Activated T-helper 1 cell treated with anti-CD3 and anti-CD28 coated beads, Interleukin-2, amount 50 U/mL, for 16 hours (primary cell): ENCODE data around the gene CACNA1I.

ENCODE experiments used
- DNase-seq, 2 donors: peaks; one replicate each; pipeline ENCODE4 v3.0.0-alpha.2; 2020; ENCODE audit warnings: low read depth in 1 of 2, low spot score in 1 of 2

CACNA1I gene

GRCh38 chr22:39567135-39567946 lies 3.2 kb upstream of the CACNA1I start:
- DNase-seq: peak in 1 of 2 donors; percentile 15

DNA sequence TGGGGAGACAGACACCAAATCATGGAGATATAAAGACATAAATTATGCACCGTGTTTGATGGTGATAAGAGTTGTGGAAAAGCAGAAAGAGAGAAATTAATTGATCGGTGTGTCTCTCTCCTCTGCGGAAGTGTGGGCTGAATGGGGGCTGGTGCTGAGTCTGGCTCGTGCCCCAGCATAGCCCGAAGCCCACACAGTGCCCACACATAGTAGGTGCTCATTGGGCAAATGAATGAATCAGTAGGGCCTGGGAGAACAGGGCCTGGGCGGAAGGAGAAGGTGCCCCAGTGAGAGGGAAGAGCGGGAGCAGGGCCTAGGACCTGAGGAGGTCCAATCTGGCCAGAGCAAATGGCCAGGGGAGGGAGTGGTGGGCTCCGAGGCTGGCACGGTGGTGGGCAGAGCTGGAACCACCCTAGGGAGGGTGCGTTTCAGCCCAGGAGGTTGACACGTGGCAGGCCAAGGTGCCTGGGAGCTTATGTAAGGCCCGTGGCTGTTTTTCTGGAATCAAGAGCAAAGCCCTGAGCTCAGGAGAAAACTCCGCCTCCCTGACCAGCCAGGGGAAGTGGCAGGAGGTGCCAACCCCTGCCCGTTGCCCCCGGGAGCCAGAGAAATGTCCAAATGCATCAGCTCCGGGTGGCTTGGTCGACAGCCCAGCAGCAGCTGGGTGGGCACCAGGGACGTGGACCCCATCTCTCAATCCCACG lies 2.1 kb upstream of the CACNA1I start:
- DNase-seq: no peak

DNA sequence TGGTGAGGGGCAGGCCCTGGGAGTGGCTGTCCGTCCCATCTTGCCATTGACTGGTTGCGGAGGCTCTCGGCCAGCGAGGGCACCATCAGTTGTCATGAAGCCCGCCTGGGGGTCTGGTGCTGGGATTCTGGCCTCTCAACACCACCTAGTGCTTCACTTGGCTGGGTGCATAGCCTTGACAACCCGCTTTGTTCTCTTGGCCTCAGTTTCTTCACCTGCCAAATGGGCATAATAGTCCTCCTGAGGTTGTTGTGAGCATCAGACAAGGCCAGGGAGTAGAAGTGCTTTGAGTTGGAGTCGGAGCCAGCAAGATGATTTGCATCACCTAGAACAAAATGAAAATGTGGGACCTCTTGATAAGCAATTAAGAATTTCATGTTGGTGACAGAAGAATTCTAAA lies 1.5 kb upstream of the CACNA1I start:
- no peak for DNase-seq

GRCh38 chr22:39570226-39570625 lies 327 bp upstream of the CACNA1I start:
- DNase-seq: no peak

DNA sequence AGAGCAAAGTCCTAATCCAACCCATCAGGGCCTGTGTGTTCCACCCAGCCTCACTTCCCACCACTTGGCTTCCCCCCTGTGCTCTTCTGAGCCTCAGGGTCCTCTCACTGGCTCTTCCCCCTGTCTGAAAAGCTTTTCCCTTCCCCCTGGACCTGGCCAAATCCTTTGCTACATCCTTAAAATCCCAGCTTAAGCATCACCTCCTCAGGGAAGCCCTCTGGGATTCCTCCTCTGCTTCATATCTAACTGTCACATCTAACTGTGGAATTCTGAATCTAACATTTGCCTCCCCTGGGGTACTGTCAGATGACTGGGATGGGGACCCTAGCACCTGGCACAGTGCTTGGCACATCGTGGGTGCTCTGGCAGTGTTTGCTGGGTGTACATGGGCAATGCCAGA lies 985 bp downstream of the CACNA1I start:
- DNase-seq: no peak

DNA sequence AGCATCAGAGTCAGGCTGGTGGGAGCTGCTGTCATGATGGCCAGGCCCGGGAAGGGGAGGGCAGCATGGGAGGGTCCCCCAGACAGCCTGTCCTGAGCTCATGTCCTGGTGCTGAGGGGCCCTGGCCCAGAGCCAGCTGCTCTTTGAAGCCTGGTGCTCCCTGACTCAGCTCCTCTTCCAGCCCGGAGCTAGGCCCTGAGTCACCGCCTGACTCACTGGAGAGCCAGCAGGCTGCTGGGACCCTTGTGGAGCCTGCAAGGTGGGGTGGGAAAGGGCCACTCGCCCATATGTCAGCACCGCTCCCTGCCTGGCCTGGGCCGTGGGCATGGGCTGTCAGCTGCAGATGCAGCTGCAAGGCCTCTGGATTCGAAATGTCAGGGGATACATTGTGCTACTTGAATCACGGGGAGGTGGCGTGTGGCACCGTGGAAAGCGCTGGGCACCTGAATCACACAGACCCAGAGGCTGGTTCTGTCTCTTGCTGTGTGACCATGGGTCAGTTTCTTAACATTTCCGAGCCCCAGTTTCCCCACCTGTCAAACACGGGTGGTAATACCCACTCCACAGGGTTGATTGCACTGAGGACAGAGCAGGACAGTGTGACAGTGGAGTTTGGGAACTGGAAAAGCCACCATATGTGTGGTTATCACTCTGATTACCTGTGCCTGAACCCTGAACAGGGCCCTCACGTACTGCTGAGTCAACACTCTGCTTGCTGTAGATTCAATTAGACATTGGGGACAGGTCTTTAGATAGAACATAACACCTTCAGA lies 4.4 kb downstream of the CACNA1I start:
- no peak for DNase-seq

GRCh38 chr22:39575552-39575825 lies 4.9 kb downstream of the CACNA1I start:
- no peak for DNase-seq

- no peak for DNase-seq
Measured at GRCh38 chr22:39576027-39576426, 5.5 kb downstream of the CACNA1I start.

DNA sequence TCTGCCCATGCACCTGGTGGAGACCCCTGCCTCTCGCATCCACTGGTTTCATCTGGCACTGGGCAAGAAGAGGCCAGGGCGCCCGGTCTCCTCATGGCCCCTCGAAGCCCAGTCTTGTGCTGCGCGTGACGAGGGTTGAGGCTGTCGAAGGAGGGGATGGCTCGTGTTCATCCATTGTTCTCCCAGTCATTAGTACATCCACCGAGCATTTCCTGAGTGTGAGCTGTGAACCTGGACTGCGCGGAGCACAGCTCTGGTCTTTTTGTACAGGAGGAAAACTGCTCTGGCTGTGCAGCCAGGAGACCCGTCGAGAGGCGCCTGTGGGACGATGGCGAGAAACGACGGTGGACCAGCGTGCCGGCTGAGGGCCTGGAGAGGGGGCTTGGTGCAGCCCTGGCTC lies 6.8 kb downstream of the CACNA1I start:
- DNase-seq: no peak

- DNase-seq: no peak
Measured at GRCh38 chr22:39577900-39578299, 7.3 kb downstream of the CACNA1I start.

DNA sequence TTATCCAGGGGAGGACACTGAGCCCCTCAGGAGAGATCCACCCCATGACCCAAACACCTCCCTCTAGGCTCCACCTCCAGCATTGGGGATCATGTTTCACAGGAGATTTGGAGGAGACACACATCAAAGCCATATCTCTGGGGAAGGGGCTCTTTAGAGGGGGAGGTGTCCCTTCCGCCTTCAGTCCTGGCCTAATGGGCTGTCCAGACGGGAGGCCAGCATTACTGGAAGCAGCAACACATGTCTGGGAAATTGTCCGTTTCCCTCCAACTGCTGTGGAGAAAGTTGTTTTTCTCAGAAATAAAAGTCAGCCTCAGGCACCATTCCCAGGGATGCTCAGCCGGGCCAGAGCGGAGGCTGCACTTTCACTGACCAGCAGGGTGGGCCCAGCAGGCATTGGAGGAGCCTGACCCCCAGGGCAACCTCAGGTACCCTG lies 9.5 kb downstream of the CACNA1I start:
- DNase-seq: no peak

DNA sequence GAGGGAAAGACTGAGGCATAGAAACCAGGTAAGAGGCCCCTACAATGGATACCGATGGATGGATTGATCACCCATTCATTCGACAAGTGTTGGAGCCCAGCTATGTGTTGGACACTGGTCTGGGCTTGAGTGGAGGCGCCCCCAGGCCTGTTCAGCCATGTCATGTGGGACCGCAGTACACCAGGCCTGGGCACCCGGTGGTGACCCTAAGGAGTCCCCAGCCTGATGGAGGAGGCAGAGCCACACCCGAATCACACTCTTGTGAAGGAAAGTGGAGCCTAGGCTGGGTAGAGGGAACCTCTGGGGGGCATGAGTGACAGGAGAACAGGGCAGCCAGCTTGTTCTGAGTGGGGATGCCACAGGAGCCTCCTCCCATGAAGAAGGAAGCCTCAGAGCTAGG lies 10.2 kb downstream of the CACNA1I start:
- DNase-seq: no peak

DNA sequence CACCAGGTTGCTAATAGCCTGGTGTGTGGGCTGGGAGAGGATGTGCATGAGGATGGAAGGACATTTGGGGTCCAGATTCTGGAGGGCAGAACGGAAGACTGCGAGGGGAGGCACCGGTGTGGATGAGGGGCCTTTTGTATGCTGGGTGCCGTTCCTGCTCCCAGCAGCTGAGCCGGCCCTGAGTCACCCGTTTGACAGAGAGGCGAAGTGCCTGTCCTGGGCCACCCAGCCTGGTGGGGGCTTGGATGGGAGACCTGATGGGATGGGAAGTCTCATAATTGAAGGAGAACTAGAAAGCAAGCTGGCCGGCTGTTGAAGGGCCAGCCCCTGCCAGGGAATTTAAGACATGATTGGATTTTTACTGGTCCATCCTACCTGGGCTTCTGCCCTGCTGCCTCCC lies 10.8 kb downstream of the CACNA1I start:
- no peak for DNase-seq

GRCh38 chr22:39583066-39583667 lies 12.6 kb downstream of the CACNA1I start:
- no peak for DNase-seq

- no peak for DNase-seq
Measured at GRCh38 chr22:39589875-39590274, 19.3 kb downstream of the CACNA1I start.

DNA sequence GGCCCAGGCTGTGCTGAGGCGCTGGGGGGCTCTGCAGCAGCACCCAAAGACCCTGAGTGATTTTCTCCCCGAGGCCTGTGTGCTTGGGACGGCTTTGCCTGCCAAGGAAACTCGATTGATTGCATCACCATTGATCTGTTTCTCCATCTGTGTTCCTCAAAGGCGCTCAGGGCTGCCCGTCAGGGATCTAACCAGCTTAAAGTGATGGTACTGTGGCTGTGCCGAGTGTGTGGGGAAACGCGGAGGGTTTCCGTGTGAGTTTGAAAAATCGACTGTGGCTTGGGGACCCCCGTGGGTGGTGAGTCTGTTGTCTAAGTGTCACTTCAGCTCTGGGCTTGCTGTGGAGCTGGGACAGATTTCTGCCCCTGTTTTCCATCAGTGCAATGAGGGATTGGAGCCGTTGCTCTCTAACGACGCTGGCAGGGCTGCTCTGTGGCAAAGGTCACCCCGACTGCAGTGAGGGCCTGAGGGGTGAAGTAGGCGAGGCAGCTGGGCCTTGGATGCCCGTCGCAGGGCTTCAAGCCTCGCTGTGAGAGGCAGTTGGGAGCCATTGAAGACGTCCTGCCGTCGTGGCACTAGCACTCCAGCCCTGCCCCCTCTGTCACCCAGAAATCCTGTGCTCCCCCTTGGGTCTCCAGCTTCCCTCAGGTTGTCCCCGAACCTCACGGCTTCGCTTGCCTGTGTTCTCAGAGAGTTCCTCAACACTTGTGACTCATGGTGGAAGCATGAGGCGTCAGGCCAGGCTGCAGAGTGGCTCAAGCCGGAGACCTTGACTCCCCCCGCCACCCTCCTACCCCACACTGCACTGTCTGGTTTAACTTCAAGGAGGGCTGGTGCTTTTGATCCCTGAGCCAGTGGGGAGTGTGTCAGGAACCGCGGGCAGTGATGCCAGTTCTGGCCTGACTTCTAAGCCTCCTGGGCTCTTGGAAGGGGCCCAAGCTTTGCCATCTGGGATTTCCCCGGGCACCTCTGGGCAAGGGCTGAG lies 21.8 kb downstream of the CACNA1I start:
- DNase-seq: no peak

- DNase-seq: no peak
Measured at GRCh38 chr22:39593066-39593930, 22.7 kb downstream of the CACNA1I start.

DNA sequence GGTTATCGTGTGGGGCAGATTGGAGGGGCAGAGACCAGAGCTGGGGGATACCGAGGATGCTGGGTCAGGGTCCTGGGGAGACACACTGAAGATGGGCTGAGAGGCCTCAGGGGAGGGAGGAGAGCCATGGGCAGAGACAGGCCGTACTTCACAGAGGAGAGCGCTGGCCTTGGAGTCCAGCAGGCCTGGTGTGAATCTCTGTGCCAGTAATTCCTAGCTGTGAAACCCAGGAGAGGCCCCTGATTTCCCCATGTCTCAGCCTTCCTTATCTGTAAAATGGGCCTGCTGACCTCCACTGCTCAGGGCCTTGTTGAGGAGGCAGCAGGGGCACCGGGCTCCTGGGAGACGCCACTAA lies 23.4 kb downstream of the CACNA1I start:
- DNase-seq: no peak

- no peak for DNase-seq
Measured at GRCh38 chr22:39594411-39594810, 23.9 kb downstream of the CACNA1I start.
